ENCODE data around the gene JDP2. TPM values are rescaled to one million over a fixed set of nuclear protein-coding genes. Genes with fewer than 3 reads are reported as not detected.

Gene JDP2
- total RNA-seq, 1 donor from 2014 or later, result 59.2 TPM

- H3K4me1 ChIP-seq, result peaks cover 65% of the 10 kb centered on the region
- TF ChIP-seq, protein P1, sequence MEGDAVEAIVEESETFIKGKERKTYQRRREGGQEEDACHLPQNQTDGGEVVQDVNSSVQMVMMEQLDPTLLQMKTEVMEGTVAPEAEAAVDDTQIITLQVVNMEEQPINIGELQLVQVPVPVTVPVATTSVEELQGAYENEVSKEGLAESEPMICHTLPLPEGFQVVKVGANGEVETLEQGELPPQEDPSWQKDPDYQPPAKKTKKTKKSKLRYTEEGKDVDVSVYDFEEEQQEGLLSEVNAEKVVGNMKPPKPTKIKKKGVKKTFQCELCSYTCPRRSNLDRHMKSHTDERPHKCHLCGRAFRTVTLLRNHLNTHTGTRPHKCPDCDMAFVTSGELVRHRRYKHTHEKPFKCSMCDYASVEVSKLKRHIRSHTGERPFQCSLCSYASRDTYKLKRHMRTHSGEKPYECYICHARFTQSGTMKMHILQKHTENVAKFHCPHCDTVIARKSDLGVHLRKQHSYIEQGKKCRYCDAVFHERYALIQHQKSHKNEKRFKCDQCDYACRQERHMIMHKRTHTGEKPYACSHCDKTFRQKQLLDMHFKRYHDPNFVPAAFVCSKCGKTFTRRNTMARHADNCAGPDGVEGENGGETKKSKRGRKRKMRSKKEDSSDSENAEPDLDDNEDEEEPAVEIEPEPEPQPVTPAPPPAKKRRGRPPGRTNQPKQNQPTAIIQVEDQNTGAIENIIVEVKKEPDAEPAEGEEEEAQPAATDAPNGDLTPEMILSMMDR (IDR thresholded peaks at IDR 0.05), result no peak
- DNase-seq (no peak), ATAC-seq (no peak)
- H3K27ac ChIP-seq, result no peak overlapping the region
- no peaks in the 10 kb centered on the region for H3K27me3 ChIP-seq (ENCODE audit: low read depth)
- no peaks in the 10 kb centered on the region for H3K9me3 ChIP-seq
- H3K36me3 ChIP-seq, result peaks cover 77% of the 10 kb centered on the region
- intact Hi-C loops (cut with DNase I), result no loop called here
- no peak overlapping the region for H3K4me3 ChIP-seq
Measured at GRCh38 chr14:75448209-75448608, 20.4 kb downstream of the JDP2 start.

GRCh38 chr14:75449036-75449435, 21.2 kb downstream of the JDP2 start:
- Histone ChIP-seq H3K36me3 (peaks cover 71% of the 10 kb centered on the region), H3K9me3 (no peaks in the 10 kb centered on the region), H3K4me3 (no peak overlapping the region), H3K27ac (peak overlapping the region; percentile 24), H3K4me1 (peaks cover 67% of the 10 kb centered on the region), H3K27me3 (ENCODE audit: low read depth) (no peaks in the 10 kb centered on the region)
- no peak for ATAC-seq
- DNase-seq, result no peak
- intact Hi-C loops (cut with DNase I), result no loop called here
- TF ChIP-seq, protein P1 (IDR thresholded peaks at IDR 0.05), result no peak

DNA sequence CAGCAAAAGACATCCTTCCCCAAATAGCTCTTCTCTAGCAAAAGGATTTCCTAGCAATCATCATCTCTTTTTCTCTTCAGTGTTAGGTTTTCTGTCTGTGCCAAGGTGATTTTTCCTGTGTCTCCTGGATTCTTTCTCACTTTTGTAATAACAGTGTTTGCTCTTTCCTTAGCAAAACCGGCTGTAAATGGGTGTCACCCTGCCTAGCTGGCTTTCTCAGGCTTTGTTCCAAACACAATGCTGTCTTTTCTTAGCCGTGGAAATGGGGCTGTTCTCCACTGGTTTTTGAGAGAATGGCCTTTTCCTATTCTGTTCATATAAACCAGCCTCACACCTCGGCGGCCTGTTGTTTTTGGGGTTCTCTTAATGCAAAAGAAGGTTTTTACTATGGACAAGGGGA, 21.9 kb downstream of the JDP2 start:
- Histone ChIP-seq H3K36me3 (peaks cover 65% of the 10 kb centered on the region), H3K27ac (peak overlapping the region; percentile 24), H3K27me3 (ENCODE audit: low read depth) (no peaks in the 10 kb centered on the region), H3K4me3 (no peak overlapping the region), H3K4me1 (peaks cover 73% of the 10 kb centered on the region), H3K9me3 (no peaks in the 10 kb centered on the region)
- DNase-seq, result no peak
- TF ChIP-seq, protein P1 (IDR thresholded peaks at IDR 0.05), result no peak
- intact Hi-C loops (cut with DNase I), result no loop called here
- ATAC-seq, result no peak

GRCh38 chr14:75450381-75451276, 22.8 kb downstream of the JDP2 start:
- TF ChIP-seq, protein P1 (IDR thresholded peaks at IDR 0.05), result no peak
- intact Hi-C loops (cut with DNase I), result no loop called here
- peak; percentile 62 for DNase-seq
- H3K4me1 ChIP-seq, result peaks cover 83% of the 10 kb centered on the region
- no peaks in the 10 kb centered on the region for H3K9me3 ChIP-seq
- ATAC-seq, result peak; percentile 59 to 79
- H3K36me3 ChIP-seq, result peaks cover 59% of the 10 kb centered on the region
- H3K27me3 ChIP-seq (ENCODE audit: low read depth), result no peaks in the 10 kb centered on the region
- H3K27ac ChIP-seq, result peak overlapping the region; percentile 31
- H3K4me3 ChIP-seq, result no peak overlapping the region

- no peak for ATAC-seq
Measured at GRCh38 chr14:75452324-75452723, 24.5 kb downstream of the JDP2 start.

More at GRCh38 chr14:75452324-75452723, 24.5 kb downstream of the JDP2 start:
- no peak for DNase-seq
- H3K4me1 ChIP-seq, result peaks cover 80% of the 10 kb centered on the region
- H3K36me3 ChIP-seq, result peaks cover 58% of the 10 kb centered on the region
- no peaks in the 10 kb centered on the region for H3K9me3 ChIP-seq
- TF ChIP-seq, protein P1 (IDR thresholded peaks at IDR 0.05), result no peak
- no peaks in the 10 kb centered on the region for H3K27me3 ChIP-seq (ENCODE audit: low read depth)
- peak overlapping the region; percentile 74 for H3K27ac ChIP-seq
- intact Hi-C loops (cut with DNase I), result no loop called here
- no peak overlapping the region for H3K4me3 ChIP-seq

Measured in lower lobe of right lung (tissue), 2 donors.